HG02938 (cell line): ENCODE data around the gene CDK8.

Experiments
- ATAC-seq: cut with Tn5 transposase; IDR thresholded peaks from one replicate; pipeline ENCODE4 v1.9.1; 2021; ENCODE audit warnings: mild to moderate bottlenecking, moderate library complexity; ENCODE audit not compliant: unreplicated experiment

The CDK8 gene

DNA sequence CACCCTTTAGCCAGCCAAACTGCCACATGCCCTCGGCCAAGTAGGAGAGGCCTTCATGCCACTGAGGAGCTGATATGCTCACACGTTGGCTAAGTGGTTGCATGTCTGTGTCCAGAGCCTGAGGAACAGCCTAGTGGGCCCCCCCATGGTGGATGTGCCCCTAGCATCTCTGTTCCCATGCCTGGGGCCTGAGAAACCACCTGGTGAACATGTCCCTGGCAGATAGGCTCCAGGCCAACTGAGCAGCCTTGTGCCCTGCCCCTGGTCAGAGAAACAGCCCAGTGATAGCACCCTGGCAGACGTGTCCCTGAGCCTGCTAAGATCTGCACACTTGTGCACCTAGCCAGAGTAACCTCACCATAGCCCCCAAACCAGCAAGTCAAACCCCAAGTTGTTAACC is 181.7 kb downstream of the CDK8 start:
- ATAC-seq, result no peak

DNA sequence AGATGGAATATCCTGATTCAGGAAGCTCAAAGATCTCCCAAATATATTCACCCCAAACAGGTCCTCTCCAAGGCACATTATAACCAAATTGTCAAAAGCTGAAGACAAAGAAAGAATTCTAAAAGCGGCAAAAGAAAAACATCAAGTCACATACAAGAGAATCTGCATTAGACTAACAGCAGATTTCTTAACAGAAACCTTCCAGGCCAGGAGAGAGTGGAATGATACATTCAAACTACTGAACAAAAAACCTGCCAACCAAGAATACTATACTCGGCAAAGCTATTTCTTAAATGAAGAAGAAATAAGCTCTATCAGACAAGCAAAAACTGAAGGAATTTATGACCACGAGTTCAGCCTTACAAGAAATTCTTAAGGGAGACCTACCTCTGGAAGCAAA is 183.0 kb downstream of the CDK8 start:
- ATAC-seq, result no peak

DNA sequence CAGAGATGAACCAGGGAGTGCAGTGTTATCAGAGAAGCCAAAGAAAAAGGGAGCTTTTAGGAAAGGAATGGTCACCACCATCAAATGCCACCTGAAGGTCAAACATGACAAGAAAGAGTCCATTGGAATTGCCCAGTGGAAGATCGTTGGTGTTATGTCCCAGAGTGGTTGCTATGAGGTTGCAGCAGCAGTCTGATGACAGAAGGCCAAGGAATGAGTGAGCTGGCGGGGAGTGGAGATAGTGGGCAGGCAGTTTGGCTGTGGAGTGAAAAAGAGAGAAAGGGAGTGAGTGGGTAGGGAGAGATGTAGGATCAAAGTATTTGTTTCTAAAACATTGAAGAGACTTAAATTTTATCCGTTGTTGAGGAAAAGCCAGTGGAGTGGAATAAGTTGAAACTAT is 186.2 kb downstream of the CDK8 start:
- ATAC-seq, result no peak

DNA sequence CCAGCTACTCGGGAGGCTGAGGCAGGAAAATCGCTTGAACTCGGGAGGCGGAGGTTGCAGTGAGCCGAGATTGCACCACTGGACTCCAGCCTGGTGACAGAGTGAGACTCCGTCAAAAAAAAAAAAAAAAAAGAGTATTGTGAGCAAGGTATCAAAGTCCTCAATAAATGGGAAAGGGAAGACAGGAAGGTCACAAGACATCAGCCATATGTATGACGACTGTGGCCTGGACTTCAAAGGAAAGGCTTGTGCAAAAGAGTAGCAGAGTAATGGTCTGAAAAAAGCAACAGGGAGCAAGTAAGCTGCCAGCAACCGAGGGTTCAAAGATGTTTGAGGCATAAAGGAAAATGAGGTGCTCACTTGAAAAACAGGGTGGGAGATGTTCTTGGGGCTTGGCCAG is 187.5 kb downstream of the CDK8 start:
- no peak for ATAC-seq

DNA sequence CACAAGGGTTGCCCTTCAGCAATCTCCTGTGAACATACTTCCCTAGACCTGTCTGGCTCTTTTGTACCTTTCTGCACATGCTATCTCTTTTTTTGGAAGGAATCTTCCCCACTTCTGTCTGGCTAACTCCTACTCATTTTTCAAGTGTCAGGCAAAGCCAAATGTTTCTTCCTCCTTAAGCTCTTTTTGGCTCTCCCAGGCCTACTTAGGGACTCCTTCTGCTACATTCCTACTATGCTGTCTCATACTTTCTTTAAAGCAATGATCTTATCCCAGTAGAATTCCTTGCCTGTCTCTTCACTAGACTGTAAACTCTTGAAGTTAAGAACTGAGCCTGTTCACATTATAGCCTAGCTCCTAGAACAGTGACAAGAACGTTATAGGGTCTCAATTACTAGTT is 188.6 kb downstream of the CDK8 start:
- ATAC-seq, result no peak

DNA sequence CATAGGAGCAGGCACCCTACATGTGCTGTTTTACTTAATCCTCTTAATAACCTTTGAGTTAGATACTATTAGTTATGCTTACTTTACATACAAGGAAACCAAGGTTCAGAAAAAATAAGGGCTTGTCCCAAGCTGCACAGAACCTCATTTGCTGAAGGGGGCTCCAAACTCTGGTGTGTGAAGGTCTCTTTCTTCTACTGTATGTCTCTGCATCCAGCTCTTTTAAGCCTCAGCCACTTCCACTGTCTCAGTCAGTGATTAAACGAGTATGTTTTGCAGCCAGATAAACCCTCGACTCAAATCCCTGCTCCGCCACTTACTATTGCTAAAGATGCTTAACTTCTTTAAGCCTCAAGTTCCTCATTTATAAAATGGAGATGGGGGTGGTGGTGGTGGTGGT is 191.2 kb downstream of the CDK8 start:
- no peak for ATAC-seq

DNA sequence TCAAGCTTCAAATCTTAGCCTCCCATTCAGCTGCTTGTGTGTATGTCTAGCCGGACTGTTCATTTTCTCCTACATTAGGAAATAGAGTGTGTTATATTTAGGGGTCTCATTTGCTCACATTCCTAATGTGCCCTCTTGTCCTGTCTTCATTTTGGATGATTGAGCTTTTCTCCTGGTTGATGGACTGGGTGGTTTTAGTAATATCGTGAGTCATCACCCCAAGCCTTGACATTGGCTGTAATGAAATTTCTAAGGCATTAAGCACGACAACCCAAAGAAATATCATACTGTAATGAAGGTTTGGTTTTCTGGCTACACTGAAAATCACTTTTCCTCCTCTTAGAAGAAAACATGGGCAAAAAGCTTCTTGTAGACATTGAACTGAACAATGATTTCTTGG is 192.8 kb downstream of the CDK8 start:
- ATAC-seq, result no peak

DNA sequence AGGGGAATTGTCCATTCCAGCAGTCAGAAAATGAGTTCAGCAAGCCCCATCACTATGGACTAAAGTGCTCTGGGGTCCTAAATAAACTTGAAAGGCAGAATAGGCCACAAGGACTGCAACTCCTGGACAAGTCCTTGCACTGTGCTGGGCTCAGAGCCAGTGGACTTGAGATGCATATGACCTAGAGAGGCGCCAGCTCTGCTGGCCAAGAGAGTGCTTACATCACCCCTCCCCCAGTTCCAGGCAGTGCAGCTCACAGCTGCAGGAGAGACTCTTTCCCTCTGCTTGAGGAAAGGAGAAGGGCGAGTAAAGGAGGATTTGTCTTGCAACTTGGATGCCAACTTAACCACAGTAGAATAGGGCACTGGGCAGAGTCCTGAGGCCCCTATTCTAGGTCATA is 194.1 kb downstream of the CDK8 start:
- ATAC-seq, result no peak

DNA sequence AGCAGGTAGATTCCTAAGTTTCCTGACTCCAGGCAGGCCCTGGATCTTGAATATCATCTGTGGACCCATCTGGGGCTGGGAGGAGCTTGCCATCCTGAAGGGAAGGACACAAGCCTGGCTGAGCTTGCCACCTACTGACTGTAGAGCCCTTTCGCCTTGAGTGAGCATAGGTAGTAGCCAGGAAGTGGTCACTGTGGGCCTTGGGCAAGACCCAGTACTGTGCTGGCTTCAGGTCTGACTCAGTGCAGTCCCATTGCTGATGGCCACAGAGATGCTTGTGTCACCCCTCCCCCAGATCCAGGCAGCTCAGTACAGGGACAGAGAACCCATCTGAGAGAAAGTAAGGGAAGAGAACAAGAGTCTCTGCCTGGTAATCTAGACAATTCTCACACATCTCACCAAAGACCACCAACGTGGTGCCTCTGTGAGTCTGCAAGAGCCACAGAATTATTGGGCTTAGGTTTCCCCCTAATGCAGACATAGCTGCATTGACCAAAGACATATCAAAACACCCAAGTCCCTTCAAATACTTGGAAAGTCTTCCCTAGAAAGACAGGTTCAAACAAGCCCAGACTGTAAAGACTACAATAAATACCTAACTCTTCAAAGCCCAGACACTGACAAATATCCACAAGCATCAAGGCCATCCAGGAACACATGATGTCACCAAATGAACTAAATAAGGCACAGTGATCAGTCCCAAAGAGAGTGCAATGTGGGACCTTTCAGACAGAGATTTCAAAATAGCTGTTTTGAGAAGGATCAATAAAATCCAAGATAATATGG is 195.3 kb downstream of the CDK8 start:
- ATAC-seq, result no peak
